Measurements from ENCODE around the gene AHNAK.
"Not testable (repeated sequence)": the region's sequence is repeated elsewhere in the genome, so short reads cannot be mapped to it uniquely, and the experiment has no call there.

GRCh38 chr11:62449912-62450311 lies 96.7 kb downstream of the AHNAK start:
- TF ChIP-seq CTCF (conservative IDR thresholded peaks at IDR 0.05 in 1 of 2, IDR thresholded peaks at IDR 0.05 in 1 of 2; ENCODE audit: extremely low read depth in 1 of 2, insufficient read depth in 1 of 2, low read depth in 1 of 2, low read length in 2 of 2); EZH2 (IDR thresholded peaks at IDR 0.05; ENCODE audit: borderline replicate concordance, low read length): not testable (repeated sequence)

Data from mammary epithelial cell (primary cell).